ENCODE data around the gene TSPAN2.

DNA sequence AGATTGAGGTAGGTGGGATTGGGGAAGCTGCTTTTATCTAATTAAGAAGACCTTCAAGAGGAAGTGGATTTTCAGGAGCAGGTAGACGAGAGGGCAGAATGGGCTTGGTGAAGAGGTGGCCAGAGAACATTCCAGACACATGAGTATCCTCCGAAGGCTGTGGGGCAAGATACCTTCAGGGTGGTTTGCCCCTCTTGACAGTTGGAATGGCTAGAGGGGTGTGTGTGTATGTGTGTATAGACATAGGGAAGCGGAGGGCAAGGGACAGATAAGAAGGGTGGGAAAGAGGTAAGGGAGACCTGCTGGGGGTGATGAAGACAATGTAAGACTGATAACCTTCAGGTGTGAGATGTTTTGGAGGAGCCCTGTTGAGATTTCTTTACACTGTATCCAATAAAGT is 46.8 kb upstream of the TSPAN2 start:
- TF ChIP-seq POLR2A (IDR thresholded peaks at IDR 0.05; ENCODE audit: low read length) (no peak), CTCF (IDR thresholded peaks at IDR 0.05) (no peak), EP300 (IDR thresholded peaks at IDR 0.05) (no peak), REST (IDR thresholded peaks at IDR 0.05) (no peak), SMC3 (IDR thresholded peaks at IDR 0.05) (no peak), JUN (IDR thresholded peaks at IDR 0.05) (no peak)
- TF ChIP-seq, protein P1, sequence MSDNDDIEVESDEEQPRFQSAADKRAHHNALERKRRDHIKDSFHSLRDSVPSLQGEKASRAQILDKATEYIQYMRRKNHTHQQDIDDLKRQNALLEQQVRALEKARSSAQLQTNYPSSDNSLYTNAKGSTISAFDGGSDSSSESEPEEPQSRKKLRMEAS (IDR thresholded peaks at IDR 0.05) = no peak
